Neuron (in vitro differentiated cells): ENCODE data around the gene MAP3K5.

Source experiments
- H2AFZ ChIP-seq: one replicate; pipeline ENCODE4 v1.6.1; 2013; ENCODE audit warnings: low read depth, mild to moderate bottlenecking, inconsistent platforms, low read length, moderate library complexity
- H3K27me3 ChIP-seq: one replicate; pipeline ENCODE4 v1.6.1; 2013; ENCODE audit warnings: low read length; ENCODE audit not compliant: insufficient read depth
- H3K36me3 ChIP-seq: one replicate; pipeline ENCODE4 v1.6.1; 2013; ENCODE audit warnings: low read length; ENCODE audit not compliant: insufficient read depth
- H3K4me1 ChIP-seq: one replicate; pipeline ENCODE4 v1.6.1; 2013; ENCODE audit warnings: low read length; ENCODE audit not compliant: insufficient read depth
- H3K4me3 ChIP-seq: 2 replicates; pipeline ENCODE4 v1.5.1; 2013; ENCODE audit warnings: mild to moderate bottlenecking, low read length, moderate library complexity
- H3K9me3 ChIP-seq: one replicate; pipeline ENCODE4 v1.6.1; 2013; ENCODE audit warnings: low read length

Gene MAP3K5

DNA sequence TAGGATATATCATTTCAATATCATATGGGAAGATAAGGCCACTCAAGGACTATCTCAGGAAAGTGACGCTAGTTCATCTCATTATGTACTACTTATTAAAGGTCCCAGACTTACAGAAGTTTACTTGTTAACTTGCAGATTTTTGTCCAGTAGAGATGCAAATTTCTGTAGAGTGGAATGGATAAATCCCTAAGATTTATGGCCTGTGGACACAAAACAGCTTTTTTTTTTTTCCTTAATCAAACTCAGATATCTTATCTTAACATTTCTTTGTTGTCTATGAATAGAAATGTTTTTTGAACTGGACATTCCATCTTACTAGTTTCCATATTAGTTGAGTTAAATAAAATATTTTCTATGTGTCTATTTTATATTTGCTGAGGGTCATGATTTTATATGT lies 131.6 kb downstream of the MAP3K5 start:
- no peak overlapping the region for H3K4me3 ChIP-seq
- H3K4me1 ChIP-seq: no peaks in the 10 kb centered on the region
- no peaks in the 10 kb centered on the region for H3K36me3 ChIP-seq
- H2AFZ ChIP-seq: no peak overlapping the region
- H3K27me3 ChIP-seq: no peaks in the 10 kb centered on the region
- no peaks in the 10 kb centered on the region for H3K9me3 ChIP-seq

DNA sequence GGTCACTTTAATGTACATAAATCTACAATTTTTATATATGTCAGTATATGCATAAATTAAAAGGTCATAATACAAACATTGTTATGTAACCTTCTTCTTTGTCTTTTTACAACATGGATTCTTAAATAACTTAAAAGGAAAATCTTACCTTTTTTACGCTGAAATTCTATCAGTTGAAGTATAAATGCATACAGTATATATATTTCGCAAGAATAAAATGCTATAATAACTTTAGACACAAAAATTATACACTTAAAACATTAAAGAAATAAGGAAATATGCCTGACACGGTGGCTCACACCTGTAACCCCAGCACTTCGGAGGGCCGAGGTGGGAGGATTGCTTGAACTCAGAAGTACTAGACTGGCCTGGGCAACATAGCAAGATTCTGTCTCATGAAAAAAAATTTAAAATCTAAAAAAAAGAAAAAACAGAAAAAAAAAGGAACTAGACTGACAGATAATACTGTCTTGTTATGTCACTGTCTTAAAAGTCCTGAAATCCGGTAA lies 132.2 kb downstream of the MAP3K5 start:
- H2AFZ ChIP-seq: no peak overlapping the region
- no peaks in the 10 kb centered on the region for H3K9me3 ChIP-seq
- no peaks in the 10 kb centered on the region for H3K27me3 ChIP-seq
- H3K4me3 ChIP-seq: no peak overlapping the region
- H3K36me3 ChIP-seq: no peaks in the 10 kb centered on the region
- no peaks in the 10 kb centered on the region for H3K4me1 ChIP-seq

DNA sequence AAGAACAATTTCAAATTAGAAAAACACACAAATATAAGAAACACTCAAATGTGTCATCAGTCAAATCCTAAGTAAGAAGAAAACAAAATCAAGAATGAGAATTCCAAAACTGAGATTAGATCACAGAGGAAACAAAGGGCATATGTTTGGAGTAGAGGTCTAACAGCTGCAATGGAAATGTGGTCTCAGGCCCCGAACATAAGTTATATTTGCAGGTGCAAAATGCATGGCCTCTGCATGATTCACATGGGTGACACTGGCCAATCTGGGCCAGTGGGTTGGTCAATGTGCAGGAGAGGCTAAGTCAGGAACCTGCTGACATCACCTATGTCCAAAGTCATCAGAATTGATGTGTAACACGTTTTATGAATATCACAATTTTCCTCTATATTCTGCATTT lies 133.6 kb downstream of the MAP3K5 start:
- Histone ChIP-seq H3K27me3 (no peaks in the 10 kb centered on the region), H2AFZ (no peak overlapping the region), H3K4me3 (no peak overlapping the region), H3K4me1 (no peaks in the 10 kb centered on the region), H3K9me3 (no peaks in the 10 kb centered on the region), H3K36me3 (no peaks in the 10 kb centered on the region)

DNA sequence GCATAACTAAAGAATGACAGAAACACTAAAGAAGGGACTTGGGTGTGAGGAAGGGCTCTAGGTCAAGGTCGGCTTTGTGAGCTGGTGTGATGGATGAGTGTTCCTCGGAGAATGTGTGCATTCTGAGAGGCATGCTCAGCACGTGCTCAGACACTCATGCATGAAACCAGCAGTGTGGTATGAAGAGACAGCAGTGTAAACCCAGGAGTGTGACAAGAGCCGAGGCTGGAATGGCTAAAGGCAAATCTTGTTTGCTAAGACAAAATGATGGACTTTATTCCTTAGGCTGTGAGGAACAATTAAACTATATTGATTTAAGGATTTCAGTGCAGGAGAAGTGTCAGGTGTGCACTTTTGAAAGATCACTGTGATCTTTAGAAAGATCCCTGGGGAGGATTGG lies 134.6 kb downstream of the MAP3K5 start:
- H3K27me3 ChIP-seq: no peaks in the 10 kb centered on the region
- H3K4me1 ChIP-seq: no peaks in the 10 kb centered on the region
- H2AFZ ChIP-seq: no peak overlapping the region
- H3K4me3 ChIP-seq: no peak overlapping the region
- no peaks in the 10 kb centered on the region for H3K9me3 ChIP-seq
- no peaks in the 10 kb centered on the region for H3K36me3 ChIP-seq

DNA sequence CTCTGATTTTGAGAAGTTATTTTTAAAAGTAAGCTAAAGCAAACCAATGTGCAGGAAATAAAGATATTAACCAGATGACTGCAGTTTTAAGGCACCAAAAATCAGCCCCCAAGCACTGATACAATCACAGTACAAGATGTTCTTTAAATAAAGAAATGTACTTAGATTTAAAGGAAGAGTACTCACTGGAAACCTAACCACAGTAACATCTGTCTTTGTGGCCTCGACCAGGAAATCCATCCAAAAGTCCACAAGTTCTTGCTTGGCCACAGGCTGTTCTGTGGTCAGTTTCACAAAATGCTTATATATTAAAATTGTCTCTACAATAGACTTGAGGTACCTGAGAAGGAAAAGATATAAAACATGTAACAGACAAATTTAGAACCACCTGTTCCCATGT lies 136.2 kb downstream of the MAP3K5 start:
- Histone ChIP-seq H3K4me1 (no peaks in the 10 kb centered on the region), H3K9me3 (no peaks in the 10 kb centered on the region), H2AFZ (no peak overlapping the region), H3K4me3 (no peak overlapping the region), H3K36me3 (no peaks in the 10 kb centered on the region), H3K27me3 (no peaks in the 10 kb centered on the region)

DNA sequence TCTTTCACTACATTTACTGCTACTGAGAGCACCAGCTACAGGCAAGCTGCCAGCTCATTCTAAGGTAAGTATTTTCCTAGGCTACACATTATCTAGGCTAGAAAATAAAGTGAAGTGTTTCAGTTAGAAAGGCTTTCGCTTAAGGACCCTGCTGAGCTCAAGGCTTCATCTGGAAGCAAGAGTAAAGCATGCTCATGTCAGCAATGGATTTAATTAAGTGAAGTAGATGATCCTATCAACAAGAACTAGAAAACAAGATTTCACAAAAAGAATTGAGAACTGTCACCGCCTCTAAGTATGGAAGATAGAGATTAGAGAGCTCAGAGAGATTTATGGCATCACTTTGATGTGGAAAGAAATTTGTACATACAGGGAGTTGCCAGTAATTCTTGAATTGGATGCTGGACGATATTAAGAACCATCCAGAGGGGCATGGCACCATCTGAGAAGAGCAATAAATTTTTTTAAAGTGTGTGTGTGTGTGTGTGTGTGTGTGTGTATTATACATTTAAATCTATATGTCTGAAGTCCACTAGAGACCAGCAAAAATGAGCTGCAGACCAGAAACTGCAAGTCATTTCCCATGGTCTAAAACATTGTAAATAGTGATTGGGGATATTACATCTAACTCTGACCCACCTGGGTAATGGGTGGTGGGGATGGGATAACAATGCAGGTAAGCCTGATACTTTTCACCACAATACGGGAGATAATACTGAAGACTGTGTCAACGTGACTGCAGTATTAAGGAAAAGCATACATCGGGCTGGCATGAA lies 136.8 kb downstream of the MAP3K5 start:
- no peaks in the 10 kb centered on the region for H3K36me3 ChIP-seq
- H3K9me3 ChIP-seq: no peaks in the 10 kb centered on the region
- H2AFZ ChIP-seq: no peak overlapping the region
- no peaks in the 10 kb centered on the region for H3K27me3 ChIP-seq
- H3K4me3 ChIP-seq: no peak overlapping the region
- no peaks in the 10 kb centered on the region for H3K4me1 ChIP-seq

DNA sequence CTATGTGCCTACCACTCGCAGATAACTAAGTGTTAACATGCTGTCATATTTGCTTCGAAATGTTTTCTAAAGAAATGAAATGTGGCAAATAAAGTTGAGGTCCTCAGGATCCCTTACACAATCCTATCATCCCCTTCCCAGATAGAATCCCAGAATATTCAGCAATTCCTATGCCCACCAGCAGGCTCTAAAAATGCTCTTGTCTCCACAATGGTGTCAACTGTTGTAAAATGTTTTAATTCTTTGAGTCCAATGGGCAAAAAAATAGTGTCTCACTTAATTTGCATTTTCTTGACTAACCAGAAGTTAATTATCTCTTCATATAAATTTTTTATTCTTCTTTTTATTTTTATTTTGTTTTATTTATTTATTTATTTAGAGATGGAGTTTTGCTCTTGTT lies 138.2 kb downstream of the MAP3K5 start:
- no peaks in the 10 kb centered on the region for H3K9me3 ChIP-seq
- H3K27me3 ChIP-seq: no peaks in the 10 kb centered on the region
- no peaks in the 10 kb centered on the region for H3K4me1 ChIP-seq
- no peak overlapping the region for H3K4me3 ChIP-seq
- no peak overlapping the region for H2AFZ ChIP-seq
- H3K36me3 ChIP-seq: no peaks in the 10 kb centered on the region

DNA sequence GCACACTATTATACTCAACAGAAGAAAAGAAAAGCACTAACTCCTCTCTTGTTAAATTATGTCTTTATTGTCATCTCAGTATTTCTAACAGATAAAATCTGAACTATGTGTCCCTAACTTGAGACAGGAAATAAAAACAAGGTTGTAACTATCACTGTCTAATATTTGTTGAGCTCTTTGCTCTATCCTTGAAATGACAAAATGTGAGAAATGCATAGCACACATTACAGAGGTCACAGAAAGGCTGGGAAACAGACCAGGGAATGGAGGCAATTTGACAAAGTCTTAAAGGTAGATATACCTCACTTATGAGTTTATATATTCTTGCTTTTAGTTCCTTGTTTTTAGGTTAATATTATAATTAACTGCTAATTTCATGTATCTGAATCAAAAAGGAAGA lies 139.6 kb downstream of the MAP3K5 start:
- H2AFZ ChIP-seq: no peak overlapping the region
- H3K4me3 ChIP-seq: no peak overlapping the region
- H3K4me1 ChIP-seq: no peaks in the 10 kb centered on the region
- no peaks in the 10 kb centered on the region for H3K27me3 ChIP-seq
- H3K36me3 ChIP-seq: no peaks in the 10 kb centered on the region
- no peaks in the 10 kb centered on the region for H3K9me3 ChIP-seq

DNA sequence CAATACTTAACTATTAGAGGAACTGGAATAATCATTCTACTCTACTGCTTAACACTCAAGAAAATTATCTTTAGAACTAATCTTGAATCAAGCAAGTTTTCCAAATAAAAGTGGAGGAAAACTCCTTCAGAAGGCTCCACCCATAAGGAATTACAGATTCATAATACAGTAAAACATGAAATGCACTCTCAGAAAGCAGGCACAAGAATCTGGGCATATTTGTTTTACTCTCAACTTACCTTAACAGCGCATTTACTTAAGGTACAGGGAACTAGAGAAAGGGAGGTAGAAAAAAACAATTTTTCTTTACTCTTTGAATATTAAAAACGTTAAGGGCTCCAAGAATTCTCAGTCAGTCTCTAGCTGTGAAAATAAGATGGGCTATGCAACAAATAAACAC lies 140.3 kb downstream of the MAP3K5 start:
- no peaks in the 10 kb centered on the region for H3K4me1 ChIP-seq
- H3K4me3 ChIP-seq: no peak overlapping the region
- H2AFZ ChIP-seq: no peak overlapping the region
- no peaks in the 10 kb centered on the region for H3K27me3 ChIP-seq
- H3K9me3 ChIP-seq: no peaks in the 10 kb centered on the region
- H3K36me3 ChIP-seq: no peaks in the 10 kb centered on the region

DNA sequence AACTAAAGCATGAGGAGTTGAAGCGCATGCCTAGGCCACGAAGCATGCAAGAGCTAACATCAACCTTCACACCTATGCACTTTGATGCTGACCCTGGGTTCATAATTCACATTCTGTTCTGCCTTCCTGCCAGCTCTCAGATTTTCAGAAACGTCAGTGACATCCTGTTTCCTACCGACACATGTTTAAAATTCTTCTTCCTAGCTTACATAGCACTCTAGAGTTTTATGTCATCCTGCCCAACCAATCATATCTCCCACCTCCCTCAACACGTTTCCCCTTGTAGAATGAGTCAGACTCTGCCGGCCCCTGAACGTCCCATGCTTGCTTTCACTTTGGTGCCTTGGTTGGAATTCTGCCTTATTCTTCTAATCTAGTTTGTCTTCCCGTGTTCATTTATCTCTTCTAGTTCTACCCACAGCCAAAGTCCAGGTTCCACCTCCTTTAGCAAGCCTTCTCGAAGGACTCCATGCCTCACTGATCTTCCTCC lies 144.9 kb downstream of the MAP3K5 start:
- H3K27me3 ChIP-seq: no peaks in the 10 kb centered on the region
- no peaks in the 10 kb centered on the region for H3K9me3 ChIP-seq
- no peaks in the 10 kb centered on the region for H3K36me3 ChIP-seq
- no peaks in the 10 kb centered on the region for H3K4me1 ChIP-seq
- no peak overlapping the region for H3K4me3 ChIP-seq
- H2AFZ ChIP-seq: no peak overlapping the region

DNA sequence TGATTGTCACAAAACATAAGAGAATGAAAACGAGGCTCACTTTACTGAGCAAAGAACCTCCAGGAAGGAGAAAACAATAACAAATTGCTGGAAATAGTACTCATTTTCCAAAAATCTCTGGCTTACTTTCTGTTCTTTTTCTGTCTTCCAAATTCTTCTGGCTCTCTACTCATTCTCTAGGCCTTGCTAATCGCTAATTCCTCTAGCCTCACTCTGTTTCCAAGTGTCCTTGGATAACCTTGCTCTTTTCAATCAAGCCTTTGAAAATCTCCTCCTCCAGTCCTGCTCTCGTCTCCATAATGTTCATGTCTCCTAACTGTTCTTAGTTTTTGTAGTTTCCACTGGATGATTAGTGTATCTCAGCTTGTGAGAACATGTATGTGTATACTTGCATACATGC lies 145.9 kb downstream of the MAP3K5 start:
- Histone ChIP-seq H3K4me3 (no peak overlapping the region), H3K36me3 (no peaks in the 10 kb centered on the region), H3K9me3 (no peaks in the 10 kb centered on the region), H2AFZ (no peak overlapping the region), H3K27me3 (no peaks in the 10 kb centered on the region), H3K4me1 (no peaks in the 10 kb centered on the region)

DNA sequence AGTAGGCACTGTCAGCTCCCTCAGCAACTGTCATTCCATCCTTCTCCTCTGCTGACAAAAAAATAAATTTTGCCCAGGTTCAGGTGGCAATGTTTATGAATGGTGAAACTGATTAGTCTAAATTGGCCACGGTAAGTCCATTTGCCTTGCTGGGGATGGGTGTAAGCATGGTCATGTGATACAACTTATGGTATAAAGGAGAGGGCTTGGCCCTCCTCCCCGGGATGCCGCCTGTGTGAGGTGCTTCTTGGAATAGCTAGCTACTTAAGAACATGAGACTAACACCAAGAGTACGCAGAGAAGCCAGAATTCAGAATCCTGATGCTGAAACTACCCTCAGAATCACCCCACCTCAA lies 147.7 kb downstream of the MAP3K5 start:
- H3K9me3 ChIP-seq: no peaks in the 10 kb centered on the region
- no peak overlapping the region for H3K4me3 ChIP-seq
- no peaks in the 10 kb centered on the region for H3K27me3 ChIP-seq
- no peaks in the 10 kb centered on the region for H3K4me1 ChIP-seq
- H2AFZ ChIP-seq: no peak overlapping the region
- H3K36me3 ChIP-seq: no peaks in the 10 kb centered on the region

DNA sequence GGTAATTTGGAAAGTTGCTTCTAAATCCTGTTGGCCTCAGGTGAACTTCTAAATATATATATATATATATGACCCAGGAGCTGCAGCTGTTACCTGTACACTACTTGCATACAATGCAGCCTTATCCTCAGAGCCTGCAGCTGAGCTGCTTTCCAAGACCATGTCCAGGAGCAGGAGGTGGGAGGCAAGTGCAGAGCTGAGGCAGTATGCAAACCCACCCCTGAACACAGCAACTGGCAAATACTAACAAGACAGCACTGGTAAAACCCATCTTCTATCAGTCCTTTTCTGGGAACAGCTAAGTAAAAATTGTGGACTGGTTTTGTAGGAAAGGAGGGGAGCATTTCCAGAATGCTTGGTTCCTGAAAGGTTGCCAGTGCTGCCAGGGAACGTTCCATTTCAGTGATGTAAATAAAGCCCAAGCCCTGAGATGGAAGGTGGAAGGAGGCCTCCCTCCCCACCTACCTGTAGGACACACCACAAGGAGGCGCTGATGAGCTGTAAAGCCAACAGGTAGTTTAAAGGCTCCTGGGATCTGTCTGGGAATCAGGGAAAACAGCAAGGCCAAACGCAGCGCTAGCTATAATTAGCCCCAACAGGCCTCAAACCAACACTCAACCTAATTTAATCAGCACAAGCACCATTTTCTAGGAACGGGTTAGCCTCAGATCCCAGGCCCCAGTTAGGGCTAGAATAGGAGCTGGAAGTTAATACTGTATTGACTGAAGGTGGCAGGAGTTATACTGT lies 148.3 kb downstream of the MAP3K5 start:
- Histone ChIP-seq H3K36me3 (no peaks in the 10 kb centered on the region), H2AFZ (no peak overlapping the region), H3K4me3 (no peak overlapping the region), H3K9me3 (no peaks in the 10 kb centered on the region), H3K4me1 (no peaks in the 10 kb centered on the region), H3K27me3 (no peaks in the 10 kb centered on the region)
